GM20000 (cell line): ENCODE results near the gene TRAF2.

Experiments
- DNase-seq: peaks from one replicate; pipeline ENCODE4 v3.0.0; 2012; ENCODE audit warnings: low spot score
- CTCF ChIP-seq: IDR thresholded peaks from 2 replicates; pipeline ENCODE4 v1.5.1; 2012; ENCODE audit warnings: mild to moderate bottlenecking, control low read depth; ENCODE audit errors: extremely low read depth, missing control alignments

TRAF2 gene

GRCh38 chr9:136901516-136902258 is 15.4 kb downstream of the TRAF2 start:
- no peak for TF ChIP-seq CTCF
- peak; percentile 88 for DNase-seq

GRCh38 chr9:136902259-136902821 is 16.0 kb downstream of the TRAF2 start:
- DNase-seq, result peak; percentile 93
- TF ChIP-seq CTCF, result no peak

GRCh38 chr9:136903041-136903554 is 16.8 kb downstream of the TRAF2 start:
- no peak for TF ChIP-seq CTCF
- DNase-seq, result no peak

DNA sequence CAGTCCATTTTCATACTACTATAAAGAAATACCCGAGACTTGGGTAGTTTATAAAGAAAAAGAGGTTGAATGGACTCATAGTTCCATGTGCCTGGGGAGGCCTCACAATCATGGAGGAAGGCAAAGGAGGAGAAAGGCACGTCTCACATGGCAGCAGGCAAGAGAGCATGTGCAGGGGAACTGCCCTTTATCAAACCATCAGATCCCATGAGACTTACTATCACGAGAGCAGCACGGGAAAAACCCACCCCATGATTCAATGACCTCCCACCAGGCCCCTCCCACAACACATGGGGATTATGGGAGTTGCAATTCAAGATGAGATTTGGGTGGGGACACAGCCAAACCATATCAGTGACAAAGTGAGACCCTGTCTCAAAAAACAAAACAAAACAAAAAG is 19.9 kb downstream of the TRAF2 start:
- TF ChIP-seq CTCF, result no peak
- no peak for DNase-seq

- no peak for DNase-seq
- TF ChIP-seq CTCF, result no peak
Measured at GRCh38 chr9:136907011-136907914, 20.9 kb downstream of the TRAF2 start.

DNA sequence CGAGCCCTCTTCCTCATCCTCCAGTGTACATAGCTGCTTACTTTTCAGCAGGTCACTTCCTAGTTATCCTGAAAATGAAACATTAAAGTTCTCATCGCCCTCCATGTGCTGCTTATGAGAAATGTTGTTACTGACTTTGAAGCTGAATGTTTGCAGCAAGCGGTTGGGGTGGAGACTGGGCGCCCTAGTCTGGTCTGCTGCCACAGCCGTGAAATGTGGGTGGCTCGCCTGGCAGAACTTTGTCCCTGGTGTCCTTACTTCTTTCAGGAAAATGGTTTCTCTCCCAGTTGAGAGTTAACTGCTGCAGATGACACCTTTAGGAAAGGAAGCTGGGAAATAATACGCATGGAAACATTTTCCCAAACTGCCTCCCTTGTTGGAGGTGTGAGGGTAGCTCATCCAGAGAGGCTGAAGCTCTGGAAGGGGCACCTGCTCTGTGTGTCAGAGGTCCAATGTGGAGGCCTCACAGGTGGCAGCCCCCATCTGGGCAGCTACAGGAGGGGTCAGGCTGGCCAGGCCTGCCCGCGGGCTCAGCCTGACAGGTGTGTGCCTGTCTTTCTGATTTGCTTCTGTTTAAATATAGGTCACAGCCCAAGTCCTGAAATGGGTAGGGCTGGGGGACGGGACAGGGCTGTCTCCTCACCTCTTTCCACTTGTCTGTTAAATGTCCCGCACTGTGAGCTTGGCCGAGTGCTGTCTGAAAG is 24.0 kb downstream of the TRAF2 start:
- no peak for DNase-seq
- no peak for TF ChIP-seq CTCF
